ENCODE measurements around the gene MRPL33. TPM values are rescaled to one million over a fixed set of nuclear protein-coding genes. Genes with fewer than 3 reads are reported as not detected.
"Not testable (repeated sequence)": the region's sequence is repeated elsewhere in the genome, so short reads cannot be mapped to it uniquely, and the experiment has no call there.

Gene MRPL33
- total RNA-seq, 1 donor from 2014 or later, result 53.5 TPM

- no peak for TF ChIP-seq CTCF (conservative IDR thresholded peaks at IDR 0.05)
- DNase-seq (ENCODE audit: low read depth, low spot score), result no peak
- Mint-ChIP-seq H3K9me3 (no peaks in the 10 kb centered on the region), H3K36me3 (ENCODE audit: low read depth) (no peaks in the 10 kb centered on the region), H3K27me3 (ENCODE audit: low read depth) (peaks cover 18% of the 10 kb centered on the region), H3K4me3 (peak overlapping the region; percentile 2), H3K4me1 (no peaks in the 10 kb centered on the region), H3K27ac (ENCODE audit: unreplicated experiment) (no peak overlapping the region)
Observed at GRCh38 chr2:27763907-27764267, 7.6 kb upstream of the MRPL33 start.

- H3K4me3 Mint-ChIP-seq; H3K36me3 Mint-ChIP-seq (ENCODE audit: low read depth); H3K4me1 Mint-ChIP-seq; DNase-seq (ENCODE audit: low read depth, low spot score); H3K9me3 Mint-ChIP-seq; H3K27ac Mint-ChIP-seq (ENCODE audit: unreplicated experiment): not testable (repeated sequence)
- peaks cover 21% of the 10 kb centered on the region for H3K27me3 Mint-ChIP-seq (ENCODE audit: low read depth)
Observed at GRCh38 chr2:27764526-27764925, 7.0 kb upstream of the MRPL33 start.

- Mint-ChIP-seq H3K4me1 (no peaks in the 10 kb centered on the region), H3K4me3 (no peak overlapping the region), H3K27ac (ENCODE audit: unreplicated experiment) (no peak overlapping the region), H3K27me3 (ENCODE audit: low read depth) (peaks cover 24% of the 10 kb centered on the region), H3K36me3 (ENCODE audit: low read depth) (no peaks in the 10 kb centered on the region), H3K9me3 (no peaks in the 10 kb centered on the region)
- no peak for DNase-seq (ENCODE audit: low read depth, low spot score)
- TF ChIP-seq CTCF (conservative IDR thresholded peaks at IDR 0.05), result no peak
Observed at GRCh38 chr2:27765621-27766286, 5.8 kb upstream of the MRPL33 start.

GRCh38 chr2:27766287-27766661 is 5.2 kb upstream of the MRPL33 start:
- TF ChIP-seq CTCF (conservative IDR thresholded peaks at IDR 0.05), result no peak
- H3K4me1 Mint-ChIP-seq, result peaks cover 5% of the 10 kb centered on the region
- no peak for DNase-seq (ENCODE audit: low read depth, low spot score)
- peaks cover 26% of the 10 kb centered on the region for H3K27me3 Mint-ChIP-seq (ENCODE audit: low read depth)
- no peak overlapping the region for H3K4me3 Mint-ChIP-seq
- no peaks in the 10 kb centered on the region for H3K9me3 Mint-ChIP-seq
- no peak overlapping the region for H3K27ac Mint-ChIP-seq (ENCODE audit: unreplicated experiment)
- no peaks in the 10 kb centered on the region for H3K36me3 Mint-ChIP-seq (ENCODE audit: low read depth)

GRCh38 chr2:27771202-27771547 is 344 bp upstream of the MRPL33 start:
- DNase-seq (ENCODE audit: low read depth, low spot score), result no peak
- peaks cover 4% of the 10 kb centered on the region for H3K36me3 Mint-ChIP-seq (ENCODE audit: low read depth)
- TF ChIP-seq CTCF (conservative IDR thresholded peaks at IDR 0.05), result no peak
- peaks cover 26% of the 10 kb centered on the region for H3K27me3 Mint-ChIP-seq (ENCODE audit: low read depth)
- peaks cover 31% of the 10 kb centered on the region for H3K4me1 Mint-ChIP-seq
- peak overlapping the region; percentile 100 for H3K4me3 Mint-ChIP-seq
- peak overlapping the region; percentile 99 for H3K27ac Mint-ChIP-seq (ENCODE audit: unreplicated experiment)
- no peaks in the 10 kb centered on the region for H3K9me3 Mint-ChIP-seq

GRCh38 chr2:27772804-27773203 is 1.3 kb downstream of the MRPL33 start:
- Mint-ChIP-seq H3K9me3 (no peaks in the 10 kb centered on the region), H3K4me3 (peak overlapping the region; percentile 100), H3K4me1 (peaks cover 31% of the 10 kb centered on the region), H3K27ac (ENCODE audit: unreplicated experiment) (no peak overlapping the region), H3K27me3 (ENCODE audit: low read depth) (peaks cover 18% of the 10 kb centered on the region), H3K36me3 (ENCODE audit: low read depth) (peaks cover 4% of the 10 kb centered on the region)
- TF ChIP-seq CTCF (conservative IDR thresholded peaks at IDR 0.05), result no peak
- no peak for DNase-seq (ENCODE audit: low read depth, low spot score)

All from neural crest cell (in vitro differentiated cells).